Left ventricle myocardium inferior (tissue), 1 donor: ENCODE results near the gene LEKR1. TPM values are rescaled to one million over a fixed set of nuclear protein-coding genes. Genes with fewer than 3 reads are reported as not detected.
A peak's percentile ranks its signal among the peaks of the same experiment; 100 is the strongest.

Experiments used
- DNase-seq: peaks from one replicate; pipeline ENCODE4 v3.0.0-alpha.2; 2020
- H3K27ac ChIP-seq: fragments of 200-600 bp; replicated peaks from 2 replicates; pipeline ENCODE4 v1.8.0; 2021
- H3K27me3 ChIP-seq: fragments of 200-600 bp; 2 replicates; pipeline ENCODE4 v1.8.0; 2021; ENCODE audit warnings: low read depth
- H3K36me3 ChIP-seq: fragments of 200-600 bp; 2 replicates; pipeline ENCODE4 v1.8.0; 2021
- H3K4me1 ChIP-seq: fragments of 200-600 bp; 2 replicates; pipeline ENCODE4 v1.8.0; 2021
- H3K4me3 ChIP-seq: fragments of 200-600 bp; 2 replicates; pipeline ENCODE4 v1.8.0; 2021; ENCODE audit warnings: mild to moderate bottlenecking, moderate library complexity
- H3K9me3 ChIP-seq: fragments of 200-600 bp; replicated peaks from 2 replicates; pipeline ENCODE4 v1.8.0; 2021
- intact Hi-C: fragments of 100-400 bp; cut with micrococcal nuclease; formaldehyde crosslinking; loops from one replicate; pipeline ENCODE4 v1.11.0; 2022
- total RNA-seq: library from RNA; stranded (reverse); fragmentation: NEBNext Ultra II Directional; extraction: Animal tissue kit (Norgen Biotek cat#: 25700); gene quantifications from one replicate; pipeline ENCODE4 v1.2.1, GENCODE V29; 2021
- TF ChIP-seq, protein P1 (sequence below): fragments of 200-600 bp; IDR thresholded peaks from 2 replicates; pipeline ENCODE4 v1.8.0; 2021; ENCODE audit warnings: antibody characterized with exemption, mild to moderate bottlenecking, borderline replicate concordance
- donor health status: DM: no; HTN: yes; CAD: no; lungs with severe emphysema.

Gene LEKR1
- total RNA-seq, 1 donor from 2014 or later = 0.71 TPM

- peaks cover 5% of the 10 kb centered on the region for H3K4me1 ChIP-seq
- DNase-seq = no peak
- TF ChIP-seq, protein P1, sequence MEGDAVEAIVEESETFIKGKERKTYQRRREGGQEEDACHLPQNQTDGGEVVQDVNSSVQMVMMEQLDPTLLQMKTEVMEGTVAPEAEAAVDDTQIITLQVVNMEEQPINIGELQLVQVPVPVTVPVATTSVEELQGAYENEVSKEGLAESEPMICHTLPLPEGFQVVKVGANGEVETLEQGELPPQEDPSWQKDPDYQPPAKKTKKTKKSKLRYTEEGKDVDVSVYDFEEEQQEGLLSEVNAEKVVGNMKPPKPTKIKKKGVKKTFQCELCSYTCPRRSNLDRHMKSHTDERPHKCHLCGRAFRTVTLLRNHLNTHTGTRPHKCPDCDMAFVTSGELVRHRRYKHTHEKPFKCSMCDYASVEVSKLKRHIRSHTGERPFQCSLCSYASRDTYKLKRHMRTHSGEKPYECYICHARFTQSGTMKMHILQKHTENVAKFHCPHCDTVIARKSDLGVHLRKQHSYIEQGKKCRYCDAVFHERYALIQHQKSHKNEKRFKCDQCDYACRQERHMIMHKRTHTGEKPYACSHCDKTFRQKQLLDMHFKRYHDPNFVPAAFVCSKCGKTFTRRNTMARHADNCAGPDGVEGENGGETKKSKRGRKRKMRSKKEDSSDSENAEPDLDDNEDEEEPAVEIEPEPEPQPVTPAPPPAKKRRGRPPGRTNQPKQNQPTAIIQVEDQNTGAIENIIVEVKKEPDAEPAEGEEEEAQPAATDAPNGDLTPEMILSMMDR = no peak
- intact Hi-C loops = no loop called here
- H3K27me3 ChIP-seq = no peaks in the 10 kb centered on the region
- H3K4me3 ChIP-seq = peak overlapping the region; percentile 5
- H3K27ac ChIP-seq = peak overlapping the region; percentile 20
- H3K36me3 ChIP-seq = no peaks in the 10 kb centered on the region
- H3K9me3 ChIP-seq = no peaks in the 10 kb centered on the region
These were observed 17.1 kb downstream of the LEKR1 start for GRCh38 chr3:156843071-156843808.

DNA sequence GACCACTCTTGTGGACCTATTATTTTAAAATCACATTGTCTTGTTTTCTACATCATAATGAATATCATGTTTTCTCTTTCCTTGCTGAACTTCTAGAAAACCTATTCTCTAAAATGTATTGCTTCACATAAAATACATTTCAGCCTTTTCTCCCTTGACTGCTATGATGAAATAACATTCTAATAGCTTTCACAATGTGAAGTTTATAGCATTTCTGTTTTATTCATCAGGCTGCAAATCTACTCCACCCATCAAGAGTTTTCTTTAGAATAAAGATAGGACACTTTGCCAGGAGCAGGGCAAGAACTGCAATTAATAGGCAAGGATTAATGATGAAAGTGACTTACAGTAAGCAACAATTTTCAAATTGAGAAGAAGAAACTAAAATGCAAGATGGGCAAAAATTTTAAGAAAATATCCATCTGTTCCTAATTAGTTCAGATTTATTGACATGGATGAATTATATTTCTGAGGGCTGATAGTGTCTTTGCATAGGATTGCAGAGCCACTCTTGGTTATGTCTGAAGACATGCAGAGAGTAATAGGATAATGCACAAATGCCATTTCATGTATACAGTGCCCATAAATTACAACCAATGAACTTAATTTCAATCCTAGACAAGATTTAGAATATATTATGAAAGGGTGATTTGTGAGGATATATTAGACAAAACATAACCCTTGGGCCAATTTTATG lies 21.7 kb downstream of the LEKR1 start:
- Histone ChIP-seq H3K9me3 (no peaks in the 10 kb centered on the region), H3K4me3 (no peak overlapping the region), H3K27me3 (no peaks in the 10 kb centered on the region), H3K36me3 (no peaks in the 10 kb centered on the region), H3K4me1 (peaks cover 3% of the 10 kb centered on the region), H3K27ac (no peak overlapping the region)
- no peak for DNase-seq
- intact Hi-C loops = no loop called here
- TF ChIP-seq, protein P1 = no peak

GRCh38 chr3:156859578-156859977 lies 33.4 kb downstream of the LEKR1 start:
- TF ChIP-seq, protein P1 = no peak
- H3K4me1 ChIP-seq = no peaks in the 10 kb centered on the region
- no peaks in the 10 kb centered on the region for H3K9me3 ChIP-seq
- no peaks in the 10 kb centered on the region for H3K36me3 ChIP-seq
- no peaks in the 10 kb centered on the region for H3K27me3 ChIP-seq
- intact Hi-C loops = no loop called here
- no peak overlapping the region for H3K4me3 ChIP-seq
- no peak overlapping the region for H3K27ac ChIP-seq
- DNase-seq = no peak

DNA sequence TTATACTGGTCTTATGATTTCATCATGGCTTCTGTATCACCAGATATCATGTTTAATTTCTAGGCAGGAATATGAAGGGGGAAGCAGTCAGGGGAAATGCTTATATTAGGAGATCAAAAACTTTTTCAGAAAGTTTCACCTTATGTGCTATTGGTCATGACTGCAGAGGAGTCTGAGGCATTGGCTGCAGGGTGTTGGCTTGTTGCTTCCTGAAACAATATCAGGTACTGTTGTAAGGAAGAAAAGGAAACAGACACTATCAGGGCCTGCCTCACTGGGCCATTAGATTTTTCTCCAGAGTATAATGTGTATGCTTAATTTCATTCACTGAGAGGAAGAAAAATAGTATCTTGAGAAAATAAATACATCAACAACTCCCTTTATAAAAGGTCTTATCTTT lies 34.7 kb downstream of the LEKR1 start:
- Histone ChIP-seq H3K27me3 (no peaks in the 10 kb centered on the region), H3K36me3 (no peaks in the 10 kb centered on the region), H3K27ac (no peak overlapping the region), H3K4me1 (no peaks in the 10 kb centered on the region), H3K4me3 (no peak overlapping the region), H3K9me3 (no peaks in the 10 kb centered on the region)
- TF ChIP-seq, protein P1 = no peak
- intact Hi-C loops = no loop called here
- no peak for DNase-seq

- no peaks in the 10 kb centered on the region for H3K9me3 ChIP-seq
- H3K36me3 ChIP-seq = no peaks in the 10 kb centered on the region
- no peak for DNase-seq
- H3K27me3 ChIP-seq = no peaks in the 10 kb centered on the region
- no peak overlapping the region for H3K4me3 ChIP-seq
- intact Hi-C loops = no loop called here
- H3K4me1 ChIP-seq = no peaks in the 10 kb centered on the region
- no peak overlapping the region for H3K27ac ChIP-seq
- TF ChIP-seq, protein P1 = no peak
These were observed 36.2 kb downstream of the LEKR1 start for GRCh38 chr3:156862338-156862737.
